ENCODE results near the gene EIF4G1. TPM values are rescaled to one million over a fixed set of nuclear protein-coding genes. Genes with fewer than 3 reads are reported as not detected.

Gene EIF4G1
- total and polyA plus RNA-seq, 9 donors: 72.4 to 295 (median 206) TPM

DNA sequence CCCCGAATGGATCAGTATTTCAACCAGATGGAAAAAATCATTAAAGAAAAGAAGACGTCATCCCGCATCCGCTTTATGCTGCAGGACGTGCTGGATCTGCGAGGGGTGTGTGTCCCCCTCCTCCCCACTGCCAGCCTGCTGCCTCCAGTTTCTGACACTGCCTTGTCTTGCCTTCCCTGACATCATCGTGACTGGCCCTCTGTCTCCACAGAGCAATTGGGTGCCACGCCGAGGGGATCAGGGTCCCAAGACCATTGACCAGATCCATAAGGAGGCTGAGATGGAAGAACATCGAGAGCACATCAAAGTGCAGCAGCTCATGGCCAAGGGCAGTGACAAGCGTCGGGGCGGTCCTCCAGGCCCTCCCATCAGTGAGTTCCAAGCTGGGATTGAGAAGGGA lies 10.9 kb downstream of the EIF4G1 start:
- TF ChIP-seq, protein P1, sequence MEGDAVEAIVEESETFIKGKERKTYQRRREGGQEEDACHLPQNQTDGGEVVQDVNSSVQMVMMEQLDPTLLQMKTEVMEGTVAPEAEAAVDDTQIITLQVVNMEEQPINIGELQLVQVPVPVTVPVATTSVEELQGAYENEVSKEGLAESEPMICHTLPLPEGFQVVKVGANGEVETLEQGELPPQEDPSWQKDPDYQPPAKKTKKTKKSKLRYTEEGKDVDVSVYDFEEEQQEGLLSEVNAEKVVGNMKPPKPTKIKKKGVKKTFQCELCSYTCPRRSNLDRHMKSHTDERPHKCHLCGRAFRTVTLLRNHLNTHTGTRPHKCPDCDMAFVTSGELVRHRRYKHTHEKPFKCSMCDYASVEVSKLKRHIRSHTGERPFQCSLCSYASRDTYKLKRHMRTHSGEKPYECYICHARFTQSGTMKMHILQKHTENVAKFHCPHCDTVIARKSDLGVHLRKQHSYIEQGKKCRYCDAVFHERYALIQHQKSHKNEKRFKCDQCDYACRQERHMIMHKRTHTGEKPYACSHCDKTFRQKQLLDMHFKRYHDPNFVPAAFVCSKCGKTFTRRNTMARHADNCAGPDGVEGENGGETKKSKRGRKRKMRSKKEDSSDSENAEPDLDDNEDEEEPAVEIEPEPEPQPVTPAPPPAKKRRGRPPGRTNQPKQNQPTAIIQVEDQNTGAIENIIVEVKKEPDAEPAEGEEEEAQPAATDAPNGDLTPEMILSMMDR (IDR thresholded peaks at IDR 0.05): no peak
- TF ChIP-seq EP300 (IDR thresholded peaks at IDR 0.05) (no peak), POLR2A (IDR thresholded peaks at IDR 0.05) (no peak)
- H3K9me3 ChIP-seq: no peaks in the 10 kb centered on the region
- H3K36me3 ChIP-seq: peaks cover 3% of the 10 kb centered on the region
- no peak for DNase-seq
- H3K4me3 ChIP-seq: no peak overlapping the region
- H3K4me1 ChIP-seq (ENCODE audit: insufficient read depth): peaks cover 2% of the 10 kb centered on the region
- no peaks in the 10 kb centered on the region for H3K27me3 ChIP-seq
- intact Hi-C loops (cut with DNase I): loop anchor here in 1 of 4 donors (10.0 kb wide), 1 partner anchor 140 kb away; the partner anchor contains the start of gene ABCF3
- no peak overlapping the region for H3K27ac ChIP-seq
- WGBS, 3 donors: 85 to 89% (median 87%) methylated on average over 13 of the region's 13 CpGs

DNA sequence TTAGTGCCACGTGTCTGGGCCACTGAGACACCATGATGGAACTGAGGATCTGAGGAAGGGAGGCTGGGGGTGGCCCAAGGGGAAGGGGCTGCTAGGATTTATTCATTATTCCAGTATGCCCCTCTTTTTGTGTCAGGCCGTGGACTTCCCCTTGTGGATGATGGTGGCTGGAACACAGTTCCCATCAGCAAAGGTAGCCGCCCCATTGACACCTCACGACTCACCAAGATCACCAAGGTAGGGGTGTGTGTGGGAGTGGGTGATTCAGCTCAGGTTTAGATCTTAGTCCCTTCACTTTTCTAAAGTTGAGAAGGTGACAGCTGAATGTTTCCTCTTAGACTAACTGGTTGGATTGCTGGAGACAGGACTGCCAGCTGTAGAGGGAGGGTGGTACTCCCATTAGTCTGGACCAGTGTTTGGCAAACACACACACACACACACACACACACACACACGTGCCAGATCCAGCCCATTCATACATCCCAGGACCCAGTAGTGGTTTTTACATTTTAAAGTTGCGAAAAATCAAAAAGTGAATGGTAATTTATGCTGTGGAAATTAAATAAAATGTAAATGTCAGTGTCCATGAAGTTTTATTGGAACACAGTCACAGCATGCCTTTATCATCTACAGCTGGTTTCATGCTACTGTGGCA lies 11.4 kb downstream of the EIF4G1 start:
- peaks cover 2% of the 10 kb centered on the region for H3K4me1 ChIP-seq (ENCODE audit: insufficient read depth)
- TF ChIP-seq, protein P1 (IDR thresholded peaks at IDR 0.05): no peak
- TF ChIP-seq EP300 (IDR thresholded peaks at IDR 0.05) (no peak), POLR2A (IDR thresholded peaks at IDR 0.05) (no peak)
- 61 to 74% (median 71%) methylated on average over 6 of the region's 6 CpGs for WGBS, 3 donors
- H3K27ac ChIP-seq: no peak overlapping the region
- no peaks in the 10 kb centered on the region for H3K27me3 ChIP-seq
- no peaks in the 10 kb centered on the region for H3K9me3 ChIP-seq
- H3K36me3 ChIP-seq: peaks cover 3% of the 10 kb centered on the region
- DNase-seq: no peak
- H3K4me3 ChIP-seq: no peak overlapping the region
- intact Hi-C loops (cut with DNase I): loop anchor here in 1 of 4 donors (10.0 kb wide), 1 partner anchor 141 kb away; the partner anchor contains the start of gene ABCF3

DNA sequence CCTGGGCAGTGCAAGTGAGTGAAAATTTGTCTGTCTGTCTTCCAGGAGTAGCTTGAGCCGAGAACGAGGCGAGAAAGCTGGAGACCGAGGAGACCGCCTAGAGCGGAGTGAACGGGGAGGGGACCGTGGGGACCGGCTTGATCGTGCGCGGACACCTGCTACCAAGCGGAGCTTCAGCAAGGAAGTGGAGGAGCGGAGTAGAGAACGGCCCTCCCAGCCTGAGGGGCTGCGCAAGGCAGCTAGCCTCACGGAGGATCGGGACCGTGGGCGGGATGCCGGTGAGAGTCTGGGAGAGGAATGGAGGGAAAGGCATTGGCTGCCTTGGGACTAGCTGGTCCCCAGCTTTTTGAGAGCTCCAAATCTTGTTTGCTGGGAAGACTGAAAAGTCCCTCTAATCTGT lies 12.8 kb downstream of the EIF4G1 start:
- no peak for DNase-seq
- TF ChIP-seq, protein P1 (IDR thresholded peaks at IDR 0.05): no peak
- no peak for TF ChIP-seq EP300 (IDR thresholded peaks at IDR 0.05)
- no peak for TF ChIP-seq POLR2A (IDR thresholded peaks at IDR 0.05)
- H3K27me3 ChIP-seq: no peaks in the 10 kb centered on the region

DNA sequence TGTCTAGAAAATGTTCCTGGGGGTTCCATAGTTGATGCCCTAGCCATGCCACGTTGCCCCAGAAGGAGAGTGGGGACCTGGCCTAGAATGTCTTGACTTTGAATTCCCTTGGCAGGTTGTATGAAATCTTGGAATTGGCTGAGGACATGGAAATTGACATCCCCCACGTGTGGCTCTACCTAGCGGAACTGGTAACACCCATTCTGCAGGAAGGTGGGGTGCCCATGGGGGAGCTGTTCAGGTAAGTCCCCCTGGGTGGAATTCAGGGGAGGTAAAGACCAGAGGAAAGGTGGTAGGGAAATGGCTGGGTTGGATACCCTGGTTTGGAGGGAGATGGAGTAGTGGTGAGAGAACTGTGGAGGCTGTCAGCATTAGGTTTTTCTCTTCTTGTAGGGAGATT lies 14.1 kb downstream of the EIF4G1 start:
- intact Hi-C loops (cut with DNase I): loop anchor here in 1 of 4 donors (10.0 kb wide), 1 partner anchor 144 kb away; the partner anchor contains the start of gene ABCF3
- TF ChIP-seq EP300 (IDR thresholded peaks at IDR 0.05): no peak
- TF ChIP-seq POLR2A (IDR thresholded peaks at IDR 0.05): no peak
- TF ChIP-seq, protein P1 (IDR thresholded peaks at IDR 0.05): no peak
- H3K4me3 ChIP-seq: no peak overlapping the region
- WGBS, 3 donors: 48 to 65% (median 59%) methylated on average over 3 of the region's 3 CpGs
- DNase-seq: no peak
- H3K36me3 ChIP-seq: no peaks in the 10 kb centered on the region
- no peaks in the 10 kb centered on the region for H3K9me3 ChIP-seq
- no peaks in the 10 kb centered on the region for H3K27me3 ChIP-seq
- no peak overlapping the region for H3K27ac ChIP-seq
- no peaks in the 10 kb centered on the region for H3K4me1 ChIP-seq (ENCODE audit: insufficient read depth)

More for the DNA sequence above, 12.8 kb downstream of the EIF4G1 start:
- H3K27ac ChIP-seq: no peak overlapping the region
- H3K4me1 ChIP-seq (ENCODE audit: insufficient read depth): no peaks in the 10 kb centered on the region
- no peaks in the 10 kb centered on the region for H3K36me3 ChIP-seq
- H3K9me3 ChIP-seq: no peaks in the 10 kb centered on the region
- H3K4me3 ChIP-seq: no peak overlapping the region
- WGBS, 3 donors: 90 to 93% (median 91%) methylated on average over 21 of the region's 21 CpGs
- intact Hi-C loops (cut with DNase I): loop anchor here in 1 of 4 donors (10.0 kb wide), 1 partner anchor 142 kb away; the partner anchor contains the start of gene ABCF3
